OCI-M2 (cell line): ENCODE measurements around the gene CCDC33.
"Not testable (repeated sequence)": the region's sequence is repeated elsewhere in the genome, so short reads cannot be mapped to it uniquely, and the experiment has no call there.

Experiments
- DNase-seq: peaks from one replicate; lab custom pipeline; 2025; ENCODE audit not compliant: unreplicated experiment; lab: John Stamatoyannopoulos, UW

The CCDC33 gene

GRCh38 chr15:74333093-74333492 is 97.0 kb downstream of the CCDC33 start:
- no peak for DNase-seq

GRCh38 chr15:74333662-74334061 is 97.5 kb downstream of the CCDC33 start:
- no peak for DNase-seq

- no peak for DNase-seq
Measured at GRCh38 chr15:74334127-74334526, 98.0 kb downstream of the CCDC33 start.

GRCh38 chr15:74335396-74335795 is 99.3 kb downstream of the CCDC33 start:
- DNase-seq, result no peak

- no peak for DNase-seq
Measured at GRCh38 chr15:74336061-74337005, 100.2 kb downstream of the CCDC33 start.

- no peak for DNase-seq
Measured at GRCh38 chr15:74337146-74337545, 101.0 kb downstream of the CCDC33 start.

- DNase-seq, result no peak
Measured at GRCh38 chr15:74337607-74338211, 101.6 kb downstream of the CCDC33 start.

GRCh38 chr15:74338676-74339075 is 102.5 kb downstream of the CCDC33 start:
- no peak for DNase-seq

- DNase-seq, result no peak
Measured at GRCh38 chr15:74339371-74339770, 103.2 kb downstream of the CCDC33 start.

GRCh38 chr15:74340150-74340549 is 104.0 kb downstream of the CCDC33 start:
- DNase-seq, result no peak

- no peak for DNase-seq
Measured at GRCh38 chr15:74343127-74343796, 107.1 kb downstream of the CCDC33 start.

- no peak for DNase-seq
Measured at GRCh38 chr15:74343797-74344127, 107.6 kb downstream of the CCDC33 start.

- DNase-seq, result no peak
Measured at GRCh38 chr15:74345051-74345450, 108.9 kb downstream of the CCDC33 start.

- DNase-seq, result no peak
Measured at GRCh38 chr15:74347757-74348250, 111.7 kb downstream of the CCDC33 start.

GRCh38 chr15:74349241-74349778 is 113.2 kb downstream of the CCDC33 start:
- DNase-seq, result no peak

GRCh38 chr15:74350295-74351275 is 114.5 kb downstream of the CCDC33 start:
- DNase-seq, result no peak

- no peak for DNase-seq
Measured at GRCh38 chr15:74351670-74352069, 115.5 kb downstream of the CCDC33 start.

GRCh38 chr15:74352393-74352910 is 116.3 kb downstream of the CCDC33 start:
- DNase-seq, result no peak

- DNase-seq, result not testable (repeated sequence)
Measured at GRCh38 chr15:74353992-74354391, 117.9 kb downstream of the CCDC33 start.

- DNase-seq, result not testable (repeated sequence)
Measured at GRCh38 chr15:74356050-74356449, 119.9 kb downstream of the CCDC33 start.
